ENCODE results near the gene EIF4EBP2.

DNA sequence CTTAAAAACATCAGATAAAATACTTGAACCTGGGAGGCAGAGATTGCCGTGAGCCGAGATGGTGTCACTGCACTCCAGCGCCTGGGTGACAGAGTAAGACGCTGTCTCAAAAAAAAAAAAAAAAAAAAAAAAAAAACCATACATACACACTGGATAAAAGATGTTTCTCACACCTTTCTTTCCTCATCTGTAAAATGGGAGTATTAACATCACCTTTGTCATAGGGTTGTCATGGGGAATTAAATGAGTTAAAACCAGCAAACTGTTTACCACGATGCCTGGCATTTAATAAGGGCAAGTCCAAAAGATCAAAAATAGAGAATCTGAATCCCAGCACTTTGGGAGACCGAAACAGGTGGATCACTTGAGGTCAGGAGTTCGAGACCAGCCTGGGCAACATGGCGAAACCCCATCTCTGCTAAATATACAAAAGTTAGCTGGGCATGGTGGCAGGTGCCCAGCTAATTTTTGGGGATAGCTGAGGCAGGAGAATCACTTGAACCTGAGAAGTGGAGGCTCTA lies 34.4 kb upstream of the EIF4EBP2 start:
- TF ChIP-seq, protein P1, sequence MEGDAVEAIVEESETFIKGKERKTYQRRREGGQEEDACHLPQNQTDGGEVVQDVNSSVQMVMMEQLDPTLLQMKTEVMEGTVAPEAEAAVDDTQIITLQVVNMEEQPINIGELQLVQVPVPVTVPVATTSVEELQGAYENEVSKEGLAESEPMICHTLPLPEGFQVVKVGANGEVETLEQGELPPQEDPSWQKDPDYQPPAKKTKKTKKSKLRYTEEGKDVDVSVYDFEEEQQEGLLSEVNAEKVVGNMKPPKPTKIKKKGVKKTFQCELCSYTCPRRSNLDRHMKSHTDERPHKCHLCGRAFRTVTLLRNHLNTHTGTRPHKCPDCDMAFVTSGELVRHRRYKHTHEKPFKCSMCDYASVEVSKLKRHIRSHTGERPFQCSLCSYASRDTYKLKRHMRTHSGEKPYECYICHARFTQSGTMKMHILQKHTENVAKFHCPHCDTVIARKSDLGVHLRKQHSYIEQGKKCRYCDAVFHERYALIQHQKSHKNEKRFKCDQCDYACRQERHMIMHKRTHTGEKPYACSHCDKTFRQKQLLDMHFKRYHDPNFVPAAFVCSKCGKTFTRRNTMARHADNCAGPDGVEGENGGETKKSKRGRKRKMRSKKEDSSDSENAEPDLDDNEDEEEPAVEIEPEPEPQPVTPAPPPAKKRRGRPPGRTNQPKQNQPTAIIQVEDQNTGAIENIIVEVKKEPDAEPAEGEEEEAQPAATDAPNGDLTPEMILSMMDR (IDR thresholded peaks at IDR 0.05; ENCODE audit: low read depth, low read length, missing input control): no peak
- TF ChIP-seq FOXA2 (IDR thresholded peaks at IDR 0.05) (no peak), REST (IDR thresholded peaks at IDR 0.05) (no peak), RAD21 (IDR thresholded peaks at IDR 0.05) (no peak), YY1 (IDR thresholded peaks at IDR 0.05) (no peak), GABPA (IDR thresholded peaks at IDR 0.05 in 1 of 2, conservative IDR thresholded peaks at IDR 0.05 in 1 of 2) (no peak), MAX (IDR thresholded peaks at IDR 0.05) (no peak)
